GM12878 (cell line): ENCODE measurements around the gene MED13L.

Experiments
- ETV6 ChIP-seq, 2 experiments: fragments of 450-650 bp in 1 of 2; IDR thresholded peaks in 1 of 2; conservative IDR thresholded peaks in 1 of 2; 2 replicates each; pipeline ENCODE4 v1.6.1; 2014; ENCODE audit warnings: antibody characterized with exemption in 1 of 2, borderline replicate concordance in 1 of 2, low read depth in 1 of 2, mild to moderate bottlenecking in 1 of 2, moderate library complexity in 1 of 2
- POLR2AphosphoS5 ChIP-seq: IDR thresholded peaks from 2 replicates; pipeline ENCODE4 v1.6.1; 2011; ENCODE audit warnings: mild to moderate bottlenecking, low read length, inconsistent platforms
- RFX5 ChIP-seq: IDR thresholded peaks from 2 replicates; pipeline ENCODE4 v1.6.1; 2011; ENCODE audit warnings: low read depth, low read length, improper control_type of control experiment
- TF ChIP-seq, protein P1 (sequence below), 3 experiments: IDR thresholded peaks in 2 of 3; conservative IDR thresholded peaks in 1 of 3; 2 replicates each; pipeline ENCODE4 v1.5.1; 2011; ENCODE audit warnings: low read depth in 3 of 3, low read length in 3 of 3, mild to moderate bottlenecking in 3 of 3, control low read depth in 2 of 3, moderate library complexity in 2 of 3, inconsistent platforms in 1 of 3, mixed read lengths in 1 of 3; ENCODE audit not compliant: control insufficient read depth in 2 of 3, insufficient read depth in 1 of 3; ENCODE audit errors: extremely low read depth in 1 of 3

DNA sequence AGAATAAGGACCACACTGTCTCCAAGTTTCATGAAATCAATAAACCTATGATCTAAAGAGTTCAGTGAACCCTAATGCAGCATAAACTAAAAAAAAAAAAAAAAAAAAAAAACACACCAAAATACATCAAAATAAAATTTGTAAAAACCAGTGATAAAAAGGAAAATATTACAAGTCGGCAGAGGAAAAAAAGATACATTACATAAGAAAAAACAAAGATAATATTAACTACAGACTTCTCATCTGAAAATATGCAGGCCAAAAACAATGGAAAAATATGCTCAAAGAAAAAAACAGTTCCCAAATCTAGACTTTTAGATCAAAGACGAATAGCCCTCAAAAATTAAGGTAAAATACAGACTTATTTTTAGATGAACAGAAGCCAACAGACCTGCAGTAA lies 27.6 kb downstream of the MED13L start:
- TF ChIP-seq POLR2AphosphoS5 (no peak), RFX5 (no peak), ETV6 (conservative IDR thresholded peaks at IDR 0.05 in 1 of 2, IDR thresholded peaks at IDR 0.05 in 1 of 2; ENCODE audit: borderline replicate concordance in 1 of 2, low read depth in 1 of 2) (no peak)
- TF ChIP-seq, protein P1, sequence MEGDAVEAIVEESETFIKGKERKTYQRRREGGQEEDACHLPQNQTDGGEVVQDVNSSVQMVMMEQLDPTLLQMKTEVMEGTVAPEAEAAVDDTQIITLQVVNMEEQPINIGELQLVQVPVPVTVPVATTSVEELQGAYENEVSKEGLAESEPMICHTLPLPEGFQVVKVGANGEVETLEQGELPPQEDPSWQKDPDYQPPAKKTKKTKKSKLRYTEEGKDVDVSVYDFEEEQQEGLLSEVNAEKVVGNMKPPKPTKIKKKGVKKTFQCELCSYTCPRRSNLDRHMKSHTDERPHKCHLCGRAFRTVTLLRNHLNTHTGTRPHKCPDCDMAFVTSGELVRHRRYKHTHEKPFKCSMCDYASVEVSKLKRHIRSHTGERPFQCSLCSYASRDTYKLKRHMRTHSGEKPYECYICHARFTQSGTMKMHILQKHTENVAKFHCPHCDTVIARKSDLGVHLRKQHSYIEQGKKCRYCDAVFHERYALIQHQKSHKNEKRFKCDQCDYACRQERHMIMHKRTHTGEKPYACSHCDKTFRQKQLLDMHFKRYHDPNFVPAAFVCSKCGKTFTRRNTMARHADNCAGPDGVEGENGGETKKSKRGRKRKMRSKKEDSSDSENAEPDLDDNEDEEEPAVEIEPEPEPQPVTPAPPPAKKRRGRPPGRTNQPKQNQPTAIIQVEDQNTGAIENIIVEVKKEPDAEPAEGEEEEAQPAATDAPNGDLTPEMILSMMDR (IDR thresholded peaks at IDR 0.05 in 2 of 3, conservative IDR thresholded peaks at IDR 0.05 in 1 of 3; ENCODE audit: control insufficient read depth in 2 of 3, extremely low read depth in 1 of 3, insufficient read depth in 1 of 3, low read depth in 3 of 3, low read length in 3 of 3), result no peak
